ENCODE results near the gene BBS10.
A peak's percentile ranks its signal among the peaks of the same experiment; 100 is the strongest.

BBS10 gene

DNA sequence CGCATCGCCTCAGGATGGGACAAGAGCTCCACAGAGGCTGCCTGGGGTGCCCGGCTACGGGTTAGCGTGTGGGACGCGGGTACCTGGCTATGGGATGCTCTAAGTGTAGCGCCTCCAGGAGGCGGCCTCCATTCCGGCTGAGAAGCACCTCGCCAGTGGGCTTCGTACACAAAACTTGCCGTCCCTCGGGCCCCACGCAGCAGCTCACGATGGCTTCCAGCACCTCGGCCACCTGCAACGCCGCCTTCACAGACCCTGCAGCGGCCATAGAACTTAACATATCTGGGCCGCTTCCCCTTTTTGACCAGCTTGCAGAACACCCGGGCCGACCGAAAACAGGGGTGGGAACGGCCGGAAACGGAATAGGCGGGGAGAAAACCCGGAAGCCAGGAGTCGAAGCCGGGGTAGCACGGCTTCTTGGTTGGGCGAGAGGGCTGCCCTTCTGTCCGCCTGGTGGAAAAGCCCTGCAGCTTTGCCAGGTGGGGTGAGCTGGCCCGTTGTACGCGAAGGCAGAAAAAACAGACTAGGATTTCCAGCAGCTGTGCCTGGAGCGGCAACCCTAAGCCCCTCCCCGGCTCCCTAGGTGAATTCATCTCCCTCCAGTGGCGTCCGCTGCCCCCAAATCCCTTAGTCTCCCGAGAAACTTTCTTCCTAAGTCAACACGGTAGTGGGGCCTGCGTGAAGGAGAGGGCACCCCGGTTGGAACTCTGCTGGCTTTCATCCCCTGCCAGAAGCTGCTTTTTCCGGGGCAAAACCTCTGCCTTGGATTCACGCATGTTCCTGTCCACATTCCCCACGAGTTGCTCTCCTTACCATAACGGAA lies at the start of gene BBS10:
BBS10 (minus strand) TSS at position 337 of the 823 bp plus-strand sequence; CDS start at position 280, 57 bp downstream.
- H3K4me3 ChIP-seq (ENCODE audit: low read depth, low read length): peak within 1 kb of the TSS; percentile 85
- TF ChIP-seq, protein P1, sequence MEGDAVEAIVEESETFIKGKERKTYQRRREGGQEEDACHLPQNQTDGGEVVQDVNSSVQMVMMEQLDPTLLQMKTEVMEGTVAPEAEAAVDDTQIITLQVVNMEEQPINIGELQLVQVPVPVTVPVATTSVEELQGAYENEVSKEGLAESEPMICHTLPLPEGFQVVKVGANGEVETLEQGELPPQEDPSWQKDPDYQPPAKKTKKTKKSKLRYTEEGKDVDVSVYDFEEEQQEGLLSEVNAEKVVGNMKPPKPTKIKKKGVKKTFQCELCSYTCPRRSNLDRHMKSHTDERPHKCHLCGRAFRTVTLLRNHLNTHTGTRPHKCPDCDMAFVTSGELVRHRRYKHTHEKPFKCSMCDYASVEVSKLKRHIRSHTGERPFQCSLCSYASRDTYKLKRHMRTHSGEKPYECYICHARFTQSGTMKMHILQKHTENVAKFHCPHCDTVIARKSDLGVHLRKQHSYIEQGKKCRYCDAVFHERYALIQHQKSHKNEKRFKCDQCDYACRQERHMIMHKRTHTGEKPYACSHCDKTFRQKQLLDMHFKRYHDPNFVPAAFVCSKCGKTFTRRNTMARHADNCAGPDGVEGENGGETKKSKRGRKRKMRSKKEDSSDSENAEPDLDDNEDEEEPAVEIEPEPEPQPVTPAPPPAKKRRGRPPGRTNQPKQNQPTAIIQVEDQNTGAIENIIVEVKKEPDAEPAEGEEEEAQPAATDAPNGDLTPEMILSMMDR (IDR thresholded peaks at IDR 0.05; ENCODE audit: low read depth, low read length): no peak
- TF ChIP-seq, protein P2, sequence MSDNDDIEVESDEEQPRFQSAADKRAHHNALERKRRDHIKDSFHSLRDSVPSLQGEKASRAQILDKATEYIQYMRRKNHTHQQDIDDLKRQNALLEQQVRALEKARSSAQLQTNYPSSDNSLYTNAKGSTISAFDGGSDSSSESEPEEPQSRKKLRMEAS (IDR thresholded peaks at IDR 0.05; ENCODE audit: low read depth, low read length): peak; percentile 73
- TF ChIP-seq POLR2A (IDR thresholded peaks at IDR 0.05; ENCODE audit: extremely low read depth, insufficient read length) (peak; percentile 81), MYC (IDR thresholded peaks at IDR 0.05; ENCODE audit: low read depth, low read length) (peak; percentile 81)
- DNase-seq (ENCODE audit: low read depth): peak; percentile 97

DNA sequence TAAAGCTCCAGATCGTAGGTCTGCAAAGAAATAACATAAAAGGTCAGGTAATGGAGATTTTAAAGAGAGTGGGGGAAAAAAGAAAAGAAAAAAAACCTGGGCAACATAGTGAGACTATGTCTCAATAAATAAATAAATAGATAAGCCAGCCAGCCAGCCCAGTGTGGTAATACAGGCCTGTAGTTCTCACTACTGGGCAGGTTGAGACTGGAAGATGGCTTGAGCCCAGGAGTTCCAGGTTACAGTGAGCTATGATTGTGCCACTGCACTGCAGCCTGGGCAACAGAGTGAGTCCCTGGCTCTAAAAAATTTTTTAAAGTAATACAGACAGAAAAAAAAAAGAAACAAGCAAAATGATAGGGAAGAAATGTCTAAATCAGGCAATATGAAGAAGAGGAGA lies 43.2 kb upstream of the BBS10 start:
- TF ChIP-seq, protein P1 (IDR thresholded peaks at IDR 0.05; ENCODE audit: low read depth, low read length): no peak
- no peak for TF ChIP-seq MYC (IDR thresholded peaks at IDR 0.05; ENCODE audit: low read depth, low read length)
- TF ChIP-seq, protein P2 (IDR thresholded peaks at IDR 0.05; ENCODE audit: low read depth, low read length): no peak
- no peak for TF ChIP-seq POLR2A (IDR thresholded peaks at IDR 0.05; ENCODE audit: extremely low read depth, insufficient read length)
- DNase-seq (ENCODE audit: low read depth): no peak
- no peak overlapping the region for H3K4me3 ChIP-seq (ENCODE audit: low read depth, low read length)

DNA sequence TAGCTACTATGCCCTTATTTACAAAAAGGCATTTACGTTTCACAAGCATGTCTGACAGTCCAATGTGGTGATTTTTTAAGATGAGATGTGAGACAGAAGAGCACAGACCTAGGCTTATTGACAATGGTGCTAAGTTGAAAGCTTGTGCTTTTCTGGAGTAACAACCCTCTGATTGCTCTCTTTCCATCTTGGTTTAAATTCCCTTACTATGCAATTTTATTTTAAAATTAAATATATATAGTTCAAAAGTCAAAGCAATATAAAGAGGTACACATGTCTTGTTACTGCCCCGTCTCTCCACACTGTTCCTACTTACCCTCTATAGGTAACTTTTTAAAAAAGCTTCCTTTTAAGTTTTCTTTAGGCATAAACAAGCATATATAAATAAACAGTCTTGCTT lies 39.4 kb upstream of the BBS10 start:
- TF ChIP-seq POLR2A (IDR thresholded peaks at IDR 0.05; ENCODE audit: extremely low read depth, insufficient read length) (no peak), MYC (IDR thresholded peaks at IDR 0.05; ENCODE audit: low read depth, low read length) (no peak)
- TF ChIP-seq, protein P2 (IDR thresholded peaks at IDR 0.05; ENCODE audit: low read depth, low read length): no peak
- TF ChIP-seq, protein P1 (IDR thresholded peaks at IDR 0.05; ENCODE audit: low read depth, low read length): no peak
- DNase-seq (ENCODE audit: low read depth): no peak
- H3K4me3 ChIP-seq (ENCODE audit: low read depth, low read length): no peak overlapping the region

DNA sequence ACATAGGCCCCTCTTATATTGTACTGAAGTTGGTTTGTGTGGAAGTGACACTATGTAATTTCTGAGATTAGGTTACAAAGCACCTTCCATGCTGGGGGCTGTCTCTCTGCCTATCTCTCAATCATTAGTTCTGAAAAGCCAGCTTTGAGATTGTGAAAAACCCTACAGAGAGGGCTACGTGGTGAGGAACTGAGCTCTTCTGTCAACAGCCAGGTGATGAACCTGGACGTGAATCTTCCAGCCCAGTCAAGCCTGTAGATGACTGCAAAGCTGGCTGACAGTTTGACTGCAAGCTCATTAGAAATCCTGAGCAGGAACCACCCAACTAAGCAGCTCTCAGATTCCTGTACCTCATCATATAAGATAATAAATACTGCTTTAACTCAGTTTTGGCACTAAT lies 36.3 kb upstream of the BBS10 start:
- H3K4me3 ChIP-seq (ENCODE audit: low read depth, low read length): no peak overlapping the region
- TF ChIP-seq, protein P2 (IDR thresholded peaks at IDR 0.05; ENCODE audit: low read depth, low read length): no peak
- TF ChIP-seq MYC (IDR thresholded peaks at IDR 0.05; ENCODE audit: low read depth, low read length) (no peak), POLR2A (IDR thresholded peaks at IDR 0.05; ENCODE audit: extremely low read depth, insufficient read length) (no peak)
- TF ChIP-seq, protein P1 (IDR thresholded peaks at IDR 0.05; ENCODE audit: low read depth, low read length): no peak
- no peak for DNase-seq (ENCODE audit: low read depth)

DNA sequence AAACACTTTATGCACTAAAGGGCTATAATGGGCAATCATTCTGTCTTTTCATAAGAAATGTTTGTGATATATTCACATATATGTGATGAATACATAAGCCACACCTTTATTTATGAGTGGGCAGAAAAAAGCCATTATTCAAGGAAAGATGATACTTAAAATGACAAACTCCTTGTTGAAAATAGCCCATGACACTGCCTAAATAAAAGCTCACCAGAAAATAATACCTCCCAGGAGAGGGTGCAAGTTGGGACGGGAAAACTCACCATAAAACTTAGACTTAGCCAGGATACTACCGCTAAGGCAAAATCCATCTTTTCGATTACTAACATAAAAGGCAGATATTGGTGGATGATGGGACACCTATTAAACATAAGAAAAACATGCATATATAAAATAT lies 35.8 kb upstream of the BBS10 start:
- DNase-seq (ENCODE audit: low read depth): no peak
- TF ChIP-seq, protein P1 (IDR thresholded peaks at IDR 0.05; ENCODE audit: low read depth, low read length): no peak
- TF ChIP-seq, protein P2 (IDR thresholded peaks at IDR 0.05; ENCODE audit: low read depth, low read length): no peak
- TF ChIP-seq POLR2A (IDR thresholded peaks at IDR 0.05; ENCODE audit: extremely low read depth, insufficient read length): no peak
- TF ChIP-seq MYC (IDR thresholded peaks at IDR 0.05; ENCODE audit: low read depth, low read length): no peak
- H3K4me3 ChIP-seq (ENCODE audit: low read depth, low read length): no peak overlapping the region

Data from NB4 (cell line).